Neuronal stem cell (in vitro differentiated cells): ENCODE data around the gene ANKDD1B.
"Not testable (repeated sequence)": the region's sequence is repeated elsewhere in the genome, so short reads cannot be mapped to it uniquely, and the experiment has no call there.

Experiments used
- DNase-seq: peaks from one replicate; pipeline ENCODE4 v3.0.0-alpha.2; 2013; ENCODE audit warnings: low spot score
- H2AFZ ChIP-seq: one replicate; pipeline ENCODE4 v1.6.1; 2013; ENCODE audit warnings: mild to moderate bottlenecking, low read length, inconsistent platforms
- H2AK5ac ChIP-seq: 2 replicates; pipeline ENCODE4 v1.6.1; 2013; ENCODE audit warnings: low read depth, mild to moderate bottlenecking, inconsistent platforms, low read length, moderate library complexity, mixed read lengths
- H2BK120ac ChIP-seq: 2 replicates; pipeline ENCODE4 v1.6.1; 2013; ENCODE audit warnings: low read depth, mild to moderate bottlenecking, inconsistent platforms, low read length, moderate library complexity, mixed read lengths
- H2BK12ac ChIP-seq: one replicate; pipeline ENCODE4 v1.6.1; 2013; ENCODE audit warnings: low read length, inconsistent platforms
- H2BK15ac ChIP-seq: 2 replicates; pipeline ENCODE4 v1.6.1; 2013; ENCODE audit warnings: mild to moderate bottlenecking, low read length, inconsistent platforms, mixed read lengths
- H2BK5ac ChIP-seq: one replicate; pipeline ENCODE4 v1.6.1; 2013; ENCODE audit warnings: inconsistent platforms, mild to moderate bottlenecking, low read length, moderate library complexity
- H3K14ac ChIP-seq: one replicate; pipeline ENCODE4 v1.6.1; 2013; ENCODE audit warnings: low read length, inconsistent platforms
- H3K18ac ChIP-seq: 2 replicates; pipeline ENCODE4 v1.6.1; 2013; ENCODE audit warnings: low read length, inconsistent platforms
- H3K23ac ChIP-seq: 2 replicates; pipeline ENCODE4 v1.6.1; 2013; ENCODE audit warnings: low read depth, mild to moderate bottlenecking, mixed read lengths, low read length, inconsistent platforms; ENCODE audit not compliant: poor library complexity
- H3K27ac ChIP-seq: replicated peaks from 3 replicates; pipeline ENCODE4 v1.5.1; 2013; ENCODE audit warnings: low read length, inconsistent platforms
- H3K27me3 ChIP-seq, 3 experiments: 2 replicates each; pipeline ENCODE4 v1.6.1; 2013; ENCODE audit warnings: low read length in 3 of 3, mild to moderate bottlenecking in 2 of 3, inconsistent platforms in 1 of 3, low read depth in 1 of 3, mixed read lengths in 1 of 3, moderate library complexity in 1 of 3; ENCODE audit not compliant: control insufficient read depth in 3 of 3, insufficient read depth in 3 of 3
- H3K36me3 ChIP-seq, 2 donors: replicated peaks in 1 of 2; 2 replicates each; pipeline ENCODE4 v1.6.1; 2013; ENCODE audit warnings: low read length in 2 of 2; ENCODE audit not compliant: control insufficient read depth in 2 of 2, insufficient read depth in 2 of 2
- H3K4ac ChIP-seq: 2 replicates; pipeline ENCODE4 v1.6.1; 2013; ENCODE audit warnings: inconsistent platforms, mild to moderate bottlenecking, low read length, moderate library complexity
- H3K4me1 ChIP-seq, 2 donors: 1 replicate in 1 of 2; 2 replicates in 1 of 2; pipeline ENCODE4 v1.6.1; 2013; ENCODE audit warnings: low read length in 2 of 2, low read depth in 1 of 2; ENCODE audit not compliant: control insufficient read depth in 2 of 2, insufficient read depth in 1 of 2
- H3K4me2 ChIP-seq: one replicate; pipeline ENCODE4 v1.6.1; 2013; ENCODE audit warnings: mild to moderate bottlenecking, low read length, inconsistent platforms; ENCODE audit not compliant: insufficient read depth, poor library complexity, severe bottlenecking
- H3K4me3 ChIP-seq, 2 donors: 2 replicates each; pipeline ENCODE4 v1.5.1; 2013; ENCODE audit warnings: low read length in 2 of 2, mild to moderate bottlenecking in 2 of 2, inconsistent platforms in 1 of 2, moderate library complexity in 1 of 2
- H3K79me1 ChIP-seq: one replicate; pipeline ENCODE4 v1.6.1; 2013; ENCODE audit warnings: low read depth, mild to moderate bottlenecking, inconsistent platforms, low read length, moderate library complexity
- H3K9ac ChIP-seq: one replicate; pipeline ENCODE4 v1.6.1; 2013; ENCODE audit warnings: mild to moderate bottlenecking, low read depth, low read length, inconsistent platforms; ENCODE audit not compliant: poor library complexity
- H3K9me3 ChIP-seq, 2 donors: replicated peaks in 1 of 2; 2 replicates each; pipeline versions ENCODE3 to v1.6.1; 2013; ENCODE audit warnings: low read length in 2 of 2, mild to moderate bottlenecking in 2 of 2, inconsistent platforms in 1 of 2, low read depth in 1 of 2, mixed read lengths in 1 of 2, moderate library complexity in 1 of 2; ENCODE audit not compliant: control insufficient read depth in 2 of 2, insufficient read depth in 1 of 2
- H4K8ac ChIP-seq: one replicate; pipeline ENCODE4 v1.6.1; 2013; ENCODE audit warnings: low read depth, mild to moderate bottlenecking, inconsistent platforms, low read length, moderate library complexity
- H4K91ac ChIP-seq: one replicate; pipeline ENCODE4 v1.6.1; 2013; ENCODE audit warnings: low read length, low read depth, mild to moderate bottlenecking, inconsistent platforms; ENCODE audit not compliant: poor library complexity
- WGBS, 2 donors: extraction: QIAGEN DNeasy Blood & Tissue Kit; methylation state at CpG; one replicate each; pipeline ENCODE4 v1.1.7; 2013; ENCODE audit warnings: missing lambda C conversion rate in 2 of 2, mixed read lengths in 1 of 2; ENCODE audit not compliant: insufficient read length in 2 of 2, insufficient replicate concordance in 1 of 2; ENCODE audit errors: extremely low coverage in 2 of 2; 5-methylcytosine and 5-hydroxymethylcytosine counted together

ANKDD1B gene

DNA sequence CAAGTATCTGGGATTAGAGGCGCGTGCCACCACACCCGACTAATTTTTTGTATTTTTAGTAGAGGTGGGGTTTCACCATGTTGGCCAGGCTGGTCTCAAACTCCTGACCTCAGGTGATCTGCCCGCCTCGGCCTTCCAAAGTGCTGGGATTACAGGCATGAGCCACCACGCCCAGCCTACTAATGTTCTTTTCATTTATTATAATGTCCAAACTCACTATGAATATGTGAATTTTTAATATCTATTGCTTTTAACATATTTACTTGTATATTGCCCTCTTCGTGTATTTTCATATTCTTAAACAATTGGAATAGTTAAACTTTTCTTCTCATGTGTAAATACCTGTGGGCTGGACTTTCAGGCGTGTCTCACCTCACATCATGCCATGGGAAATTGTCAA is 33.0 kb upstream of the ANKDD1B start:
- H3K4me3 ChIP-seq, H3K27me3 ChIP-seq, H3K27ac ChIP-seq, H2AFZ ChIP-seq, H3K9me3 ChIP-seq, H3K23ac ChIP-seq, DNase-seq, H4K8ac ChIP-seq, H3K9ac ChIP-seq, H3K79me1 ChIP-seq, H3K4ac ChIP-seq, H4K91ac ChIP-seq, H2BK12ac ChIP-seq, H3K14ac ChIP-seq, H3K18ac ChIP-seq, H2BK5ac ChIP-seq, H3K4me1 ChIP-seq, H2BK15ac ChIP-seq, H3K4me2 ChIP-seq, H2AK5ac ChIP-seq, H2BK120ac ChIP-seq: not testable (repeated sequence)
- H3K36me3 ChIP-seq = peaks cover 2 to 51% of the 10 kb centered on the region in 2 donors
- WGBS, 2 donors = no CpG with 5 or more reads among the region's 8 CpGs

DNA sequence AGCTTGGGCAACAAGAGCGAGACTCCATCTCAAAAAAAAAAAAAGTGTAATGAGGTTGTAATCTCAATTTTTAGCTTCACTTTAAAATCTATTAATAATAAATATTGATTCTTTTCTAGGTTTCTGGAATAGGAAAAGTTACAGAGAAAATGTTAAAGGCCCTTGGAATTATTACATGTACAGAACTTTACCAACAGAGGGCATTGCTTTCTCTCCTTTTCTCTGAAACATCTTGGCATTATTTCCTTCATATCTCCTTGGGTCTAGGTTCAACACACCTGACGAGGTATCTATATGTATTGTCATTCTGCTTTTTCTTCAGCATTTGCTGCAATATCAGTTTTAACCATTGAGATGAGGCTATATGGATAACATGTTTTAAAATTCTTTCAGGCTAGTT is 26.6 kb upstream of the ANKDD1B start:
- H3K4ac ChIP-seq = no peak overlapping the region
- H2AFZ ChIP-seq = no peak overlapping the region
- no peak overlapping the region for H4K91ac ChIP-seq
- H3K18ac ChIP-seq = no peak overlapping the region
- H2AK5ac ChIP-seq = no peak overlapping the region
- H2BK120ac ChIP-seq = no peak overlapping the region
- DNase-seq = no peak
- no peak overlapping the region for H3K23ac ChIP-seq
- H3K27me3 ChIP-seq = no peaks in the 10 kb centered on the region
- no peak overlapping the region for H3K27ac ChIP-seq
- no peak overlapping the region for H4K8ac ChIP-seq
- H2BK5ac ChIP-seq = no peak overlapping the region
- H3K4me3 ChIP-seq = no peak overlapping the region
- H3K4me1 ChIP-seq = no peaks in the 10 kb centered on the region
- H3K14ac ChIP-seq = no peak overlapping the region
- no peak overlapping the region for H2BK12ac ChIP-seq
- whole genome bisulfite sequencing, 2 donors = no CpG with 5 or more reads among the region's 2 CpGs
- no peaks in the 10 kb centered on the region for H3K79me1 ChIP-seq
- H3K36me3 ChIP-seq = peaks cover 0 to 77% of the 10 kb centered on the region in 2 donors
- H3K4me2 ChIP-seq = no peak overlapping the region
- H2BK15ac ChIP-seq = no peak overlapping the region
- no peaks in the 10 kb centered on the region for H3K9me3 ChIP-seq
- H3K9ac ChIP-seq = no peak overlapping the region

DNA sequence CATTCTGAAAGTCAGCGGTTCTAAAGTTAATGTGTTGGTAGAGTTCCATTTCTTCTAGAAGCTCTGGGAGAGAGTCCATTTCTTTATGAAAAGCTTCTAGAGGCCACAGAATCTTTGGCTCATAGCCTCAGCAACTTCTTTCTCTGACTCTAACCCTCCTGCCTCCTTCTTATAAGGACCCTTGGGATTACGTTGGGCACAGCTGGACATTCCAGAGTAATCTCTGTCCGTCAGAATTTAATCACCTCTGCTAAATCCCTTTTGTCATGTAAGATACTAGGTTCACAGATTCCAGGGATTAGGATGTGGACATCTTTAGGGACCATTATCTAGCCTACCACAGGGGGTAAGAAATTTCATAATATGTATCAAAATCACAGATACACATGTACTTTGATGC is 22.6 kb upstream of the ANKDD1B start:
- H2AFZ ChIP-seq = no peak overlapping the region
- H2BK120ac ChIP-seq = no peak overlapping the region
- H3K18ac ChIP-seq = no peak overlapping the region
- no CpG with 5 or more reads among the region's 3 CpGs for WGBS, 2 donors
- H2BK15ac ChIP-seq = no peak overlapping the region
- H3K9ac ChIP-seq = no peak overlapping the region
- H2BK12ac ChIP-seq = no peak overlapping the region
- H3K23ac ChIP-seq = no peak overlapping the region
- no peak overlapping the region for H3K4me2 ChIP-seq
- H3K36me3 ChIP-seq = peaks cover 0 to 80% of the 10 kb centered on the region in 2 donors
- no peak overlapping the region for H4K91ac ChIP-seq
- no peak overlapping the region for H2BK5ac ChIP-seq
- H3K27me3 ChIP-seq = no peaks in the 10 kb centered on the region
- no peaks in the 10 kb centered on the region for H3K79me1 ChIP-seq
- H3K27ac ChIP-seq = no peak overlapping the region
- H3K14ac ChIP-seq = no peak overlapping the region
- no peak overlapping the region for H4K8ac ChIP-seq
- H3K4me3 ChIP-seq = no peak overlapping the region
- no peaks in the 10 kb centered on the region for H3K9me3 ChIP-seq
- H3K4ac ChIP-seq = no peak overlapping the region
- H3K4me1 ChIP-seq = no peaks in the 10 kb centered on the region
- no peak for DNase-seq
- H2AK5ac ChIP-seq = no peak overlapping the region

DNA sequence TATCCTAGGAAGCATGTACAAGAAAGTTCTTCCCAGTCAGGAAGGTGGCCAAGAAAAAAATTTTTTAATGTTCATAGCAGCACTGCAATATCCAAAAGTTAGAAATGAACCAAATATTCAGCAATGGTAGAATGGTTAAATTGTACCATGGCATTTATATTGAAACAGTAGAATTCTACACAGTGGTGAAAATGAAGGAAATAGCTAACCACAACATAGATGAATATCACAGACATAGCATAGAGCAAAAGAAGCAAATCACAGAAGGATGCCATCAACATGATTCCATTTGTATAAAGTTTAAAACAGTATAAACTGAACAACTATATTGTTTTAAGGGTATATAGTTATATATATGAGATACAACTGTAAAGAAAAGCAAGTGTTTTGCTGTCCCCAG is 10.7 kb upstream of the ANKDD1B start:
- Histone ChIP-seq H3K4me1 (no peaks in the 10 kb centered on the region), H3K9me3 (no peaks in the 10 kb centered on the region), H3K27ac (no peak overlapping the region), H3K27me3 (no peaks in the 10 kb centered on the region), H3K14ac (no peak overlapping the region), H4K91ac (no peak overlapping the region), H2BK120ac (no peak overlapping the region), H3K4me3 (no peak overlapping the region), H3K18ac (no peak overlapping the region), H4K8ac (no peak overlapping the region), H2BK5ac (no peak overlapping the region), H3K23ac (no peak overlapping the region), H2AK5ac (no peak overlapping the region), H3K4ac (no peak overlapping the region), H3K9ac (no peak overlapping the region), H2BK15ac (no peak overlapping the region), H3K4me2 (no peak overlapping the region), H2AFZ (no peak overlapping the region), H3K79me1 (no peaks in the 10 kb centered on the region), H3K36me3 (peaks cover 2 to 45% of the 10 kb centered on the region in 2 donors), H2BK12ac (no peak overlapping the region)
- DNase-seq = no peak
